T-helper 22 cell (primary cell): Measurements from ENCODE around the gene LRRC47.

Experiments used
- DNase-seq: peaks from one replicate; pipeline ENCODE4 v3.0.0-alpha.2; 2020; ENCODE audit warnings: low read depth

The LRRC47 gene

GRCh38 chr1:3732434-3733093 lies 63.7 kb downstream of the LRRC47 start:
- no peak for DNase-seq

- no peak for DNase-seq
Observed at GRCh38 chr1:3731583-3732433, 64.5 kb downstream of the LRRC47 start.

GRCh38 chr1:3730543-3731247 lies 65.6 kb downstream of the LRRC47 start:
- DNase-seq = no peak

GRCh38 chr1:3729594-3730542 lies 66.4 kb downstream of the LRRC47 start:
- DNase-seq = no peak
